Right lobe of liver (tissue), 4 donors: ENCODE measurements around the gene AKT3.

Experiments used
- CTCF ChIP-seq, 4 donors: fragments of 200-600 bp in 3 of 4; fragments of 450-650 bp in 1 of 4; IDR thresholded peaks; one replicate each; pipeline versions ENCODE4 v1.5.1 to v1.8.0; 2016 to 2022; ENCODE audit warnings: antibody characterized with exemption in 4 of 4, mild to moderate bottlenecking in 2 of 4
- POLR2A ChIP-seq: fragments of 450-650 bp; IDR thresholded peaks from one replicate; pipeline ENCODE4 v1.6.1; 2017; ENCODE audit warnings: antibody characterized with exemption, mild to moderate bottlenecking
- donor health status: DM: no; HTN: no; CAD: no.
- donor health status: DM: no; HTN: no; CAD: no.
- donor health status: DM: no; HTN: yes; CAD: no.

GRCh38 chr1:243837907-243838535, 12.0 kb downstream of the AKT3 start:
- TF ChIP-seq CTCF (IDR thresholded peaks at IDR 0.05) (no peak), POLR2A (no peak)
